GM21515 (cell line): ENCODE data around the gene STXBP6.
"Not testable (repeated sequence)": the region's sequence is repeated elsewhere in the genome, so short reads cannot be mapped to it uniquely, and the experiment has no call there.

Experiments used
- ATAC-seq: cut with Tn5 transposase; IDR thresholded peaks from one replicate; pipeline ENCODE4 v1.9.1; 2021; ENCODE audit not compliant: unreplicated experiment

The STXBP6 gene

GRCh38 chr14:24774187-24774915 lies 275.6 kb downstream of the STXBP6 start:
- no peak for ATAC-seq

GRCh38 chr14:24773564-24773963 lies 276.4 kb downstream of the STXBP6 start:
- not testable (repeated sequence) for ATAC-seq

- no peak for ATAC-seq
These were observed 283.5 kb downstream of the STXBP6 start for GRCh38 chr14:24766434-24766833.

GRCh38 chr14:24761141-24761540 lies 288.8 kb downstream of the STXBP6 start:
- no peak for ATAC-seq
